Tibial nerve (tissue), 4 donors: Measurements from ENCODE around the gene PDE1C. TPM values are rescaled to one million over a fixed set of nuclear protein-coding genes. Genes with fewer than 3 reads are reported as not detected.

ENCODE experiments used
- DNase-seq, 2 donors: peaks; one replicate each; pipeline ENCODE4 v3.0.0-alpha.2; 2019; ENCODE audit warnings: low spot score in 2 of 2
- H3K27ac ChIP-seq, 4 donors: fragments of 200-600 bp; sonication (generic) in 3 of 4; one replicate each; pipeline ENCODE4 v1.5.1; 2017 to 2019; ENCODE audit warnings: mild to moderate bottlenecking in 1 of 4
- H3K27me3 ChIP-seq, 2 donors: fragments of 200-600 bp; sonication (generic) in 1 of 2; one replicate each; pipeline versions ENCODE4 v1.5.1 to v1.6.0; 2017 to 2019
- H3K36me3 ChIP-seq, 3 donors: fragments of 200-600 bp; sonication (generic); one replicate each; pipeline ENCODE4 v1.5.1; 2018 to 2019
- H3K4me1 ChIP-seq, 4 donors: fragments of 200-600 bp; sonication (generic) in 3 of 4; one replicate each; pipeline ENCODE4 v1.5.1; 2017 to 2019
- H3K4me3 ChIP-seq, 4 donors: fragments of 200-600 bp; sonication (generic) in 3 of 4; one replicate each; pipeline ENCODE4 v1.5.1; 2017 to 2019; ENCODE audit warnings: mild to moderate bottlenecking in 1 of 4, moderate library complexity in 1 of 4
- H3K9me3 ChIP-seq, 4 donors: fragments of 200-600 bp; sonication (generic) in 3 of 4; one replicate each; pipeline ENCODE4 v1.5.1; 2017 to 2019
- EP300 ChIP-seq, 2 donors: sonication (generic); formaldehyde crosslinking; IDR thresholded peaks; one replicate each; pipeline ENCODE4 v1.6.1; 2017; ENCODE audit warnings: antibody characterized with exemption in 2 of 2, mild to moderate bottlenecking in 1 of 2
- POLR2A ChIP-seq, 2 donors: fragments of 450-650 bp; IDR thresholded peaks; one replicate each; pipeline ENCODE4 v1.6.1; 2017; ENCODE audit warnings: antibody characterized with exemption in 2 of 2, mild to moderate bottlenecking in 2 of 2, moderate library complexity in 2 of 2
- WGBS, 2 donors: methylation state at CpG; one replicate each; pipeline ENCODE4 v1.1.5; 2018; 5-methylcytosine and 5-hydroxymethylcytosine counted together
- total RNA-seq, 4 donors: library from RNA; depleted of rRNA; stranded (reverse); fragments of >200 nt; gene quantifications; one replicate each; pipeline ENCODE4 v1.1.0, GENCODE V29; 2016
- TF ChIP-seq, protein P1 (sequence below), 5 experiments: fragments of 200-600 bp in 3 of 5; fragments of 450-650 bp in 2 of 5; sonication (generic) in 3 of 5; IDR thresholded peaks; one replicate each; pipeline ENCODE4 v1.5.1; 2016 to 2019; ENCODE audit warnings: antibody characterized with exemption in 5 of 5, mild to moderate bottlenecking in 3 of 5, moderate library complexity in 2 of 5

PDE1C gene
- total RNA-seq, 4 donors from 2014 or later: 10.6 to 31.8 (median 20.7) TPM

GRCh38 chr7:32108651-32109050 is 38.4 kb upstream of the PDE1C start:
- peaks cover 0 to 31% (median 11%) of the 10 kb centered on the region in 4 donors for H3K9me3 ChIP-seq
- H3K4me3 ChIP-seq: no peak overlapping the region
- no peaks in the 10 kb centered on the region for H3K4me1 ChIP-seq
- 78 to 83% methylated on average over 2 of the region's 2 CpGs for WGBS, 2 donors
- no peak overlapping the region for H3K27ac ChIP-seq
- H3K36me3 ChIP-seq: peaks cover 0 to 5% (median 0%) of the 10 kb centered on the region in 3 donors
- no peak for DNase-seq
- TF ChIP-seq, protein P1, sequence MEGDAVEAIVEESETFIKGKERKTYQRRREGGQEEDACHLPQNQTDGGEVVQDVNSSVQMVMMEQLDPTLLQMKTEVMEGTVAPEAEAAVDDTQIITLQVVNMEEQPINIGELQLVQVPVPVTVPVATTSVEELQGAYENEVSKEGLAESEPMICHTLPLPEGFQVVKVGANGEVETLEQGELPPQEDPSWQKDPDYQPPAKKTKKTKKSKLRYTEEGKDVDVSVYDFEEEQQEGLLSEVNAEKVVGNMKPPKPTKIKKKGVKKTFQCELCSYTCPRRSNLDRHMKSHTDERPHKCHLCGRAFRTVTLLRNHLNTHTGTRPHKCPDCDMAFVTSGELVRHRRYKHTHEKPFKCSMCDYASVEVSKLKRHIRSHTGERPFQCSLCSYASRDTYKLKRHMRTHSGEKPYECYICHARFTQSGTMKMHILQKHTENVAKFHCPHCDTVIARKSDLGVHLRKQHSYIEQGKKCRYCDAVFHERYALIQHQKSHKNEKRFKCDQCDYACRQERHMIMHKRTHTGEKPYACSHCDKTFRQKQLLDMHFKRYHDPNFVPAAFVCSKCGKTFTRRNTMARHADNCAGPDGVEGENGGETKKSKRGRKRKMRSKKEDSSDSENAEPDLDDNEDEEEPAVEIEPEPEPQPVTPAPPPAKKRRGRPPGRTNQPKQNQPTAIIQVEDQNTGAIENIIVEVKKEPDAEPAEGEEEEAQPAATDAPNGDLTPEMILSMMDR (IDR thresholded peaks at IDR 0.05): no peak
- TF ChIP-seq EP300 (IDR thresholded peaks at IDR 0.05) (no peak), POLR2A (IDR thresholded peaks at IDR 0.05) (no peak)
- H3K27me3 ChIP-seq: no peaks in the 10 kb centered on the region

GRCh38 chr7:32104766-32105165 is 34.6 kb upstream of the PDE1C start:
- Histone ChIP-seq H3K27ac (no peak overlapping the region), H3K4me3 (no peak overlapping the region), H3K36me3 (no peaks in the 10 kb centered on the region), H3K9me3 (peaks cover 0 to 12% (median 4%) of the 10 kb centered on the region in 4 donors), H3K27me3 (no peaks in the 10 kb centered on the region), H3K4me1 (no peaks in the 10 kb centered on the region)
- WGBS, 2 donors: 76 to 77% methylated on average over 2 of the region's 2 CpGs
- DNase-seq: no peak
- TF ChIP-seq POLR2A (IDR thresholded peaks at IDR 0.05) (no peak), EP300 (IDR thresholded peaks at IDR 0.05) (no peak)
- TF ChIP-seq, protein P1 (IDR thresholded peaks at IDR 0.05): no peak

DNA sequence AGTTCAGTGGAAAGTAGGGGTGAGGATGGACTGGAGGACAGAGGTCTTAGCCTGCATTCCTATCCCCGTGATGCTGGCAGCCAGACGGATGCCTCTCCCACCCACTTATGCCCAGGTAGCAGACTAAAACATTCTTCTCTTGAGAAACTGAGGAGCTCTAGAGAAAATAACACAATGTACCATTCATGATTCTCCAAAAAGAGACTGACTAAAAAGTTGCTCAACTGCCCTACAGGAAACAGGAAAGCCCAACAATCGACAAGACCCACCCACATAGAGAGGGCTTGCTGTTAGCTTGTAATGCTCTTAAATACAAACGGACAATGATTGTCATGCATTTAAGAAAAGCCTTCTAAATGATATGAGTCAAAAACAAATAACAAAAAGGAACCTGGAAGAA is 33.2 kb upstream of the PDE1C start:
- no peak overlapping the region for H3K4me3 ChIP-seq
- no peaks in the 10 kb centered on the region for H3K4me1 ChIP-seq
- no peak overlapping the region for H3K27ac ChIP-seq
- no peaks in the 10 kb centered on the region for H3K36me3 ChIP-seq
- DNase-seq: no peak
- H3K9me3 ChIP-seq: peaks cover 0 to 9% (median 3%) of the 10 kb centered on the region in 4 donors
- H3K27me3 ChIP-seq: no peaks in the 10 kb centered on the region
- WGBS, 2 donors: 47 to 49% methylated on average over 4 of the region's 4 CpGs
- no peak for TF ChIP-seq POLR2A (IDR thresholded peaks at IDR 0.05)
- TF ChIP-seq, protein P1 (IDR thresholded peaks at IDR 0.05): no peak
- TF ChIP-seq EP300 (IDR thresholded peaks at IDR 0.05): no peak

DNA sequence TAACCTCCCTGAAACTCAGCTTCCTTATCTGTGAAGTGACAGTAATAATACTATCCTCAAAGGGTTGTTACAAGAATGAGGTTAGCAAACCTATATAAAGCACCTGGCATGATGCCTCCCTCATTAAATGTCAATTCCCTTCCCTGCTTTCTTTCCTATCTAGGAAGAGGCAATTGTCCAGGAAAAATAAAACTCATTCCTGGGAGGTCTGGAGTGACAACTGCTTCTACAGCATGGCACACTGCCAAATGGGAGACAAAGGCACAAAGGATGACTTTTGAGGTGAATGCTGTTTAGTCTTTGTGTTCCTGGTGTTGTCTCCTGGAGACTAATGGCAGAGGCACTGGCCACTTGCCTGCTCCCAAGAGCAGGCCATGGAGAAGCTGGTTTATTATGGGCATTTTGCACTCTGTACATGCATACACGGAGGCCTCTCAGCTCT is 32.2 kb upstream of the PDE1C start:
- Histone ChIP-seq H3K4me3 (no peak overlapping the region), H3K9me3 (peaks cover 0 to 4% (median 1%) of the 10 kb centered on the region in 4 donors), H3K4me1 (no peaks in the 10 kb centered on the region), H3K27ac (no peak overlapping the region), H3K27me3 (no peaks in the 10 kb centered on the region), H3K36me3 (no peaks in the 10 kb centered on the region)
- TF ChIP-seq EP300 (IDR thresholded peaks at IDR 0.05) (no peak), POLR2A (IDR thresholded peaks at IDR 0.05) (no peak)
- no peak for DNase-seq
- 73 to 75% methylated on average over 1 of the region's 1 CpG for WGBS, 2 donors

DNA sequence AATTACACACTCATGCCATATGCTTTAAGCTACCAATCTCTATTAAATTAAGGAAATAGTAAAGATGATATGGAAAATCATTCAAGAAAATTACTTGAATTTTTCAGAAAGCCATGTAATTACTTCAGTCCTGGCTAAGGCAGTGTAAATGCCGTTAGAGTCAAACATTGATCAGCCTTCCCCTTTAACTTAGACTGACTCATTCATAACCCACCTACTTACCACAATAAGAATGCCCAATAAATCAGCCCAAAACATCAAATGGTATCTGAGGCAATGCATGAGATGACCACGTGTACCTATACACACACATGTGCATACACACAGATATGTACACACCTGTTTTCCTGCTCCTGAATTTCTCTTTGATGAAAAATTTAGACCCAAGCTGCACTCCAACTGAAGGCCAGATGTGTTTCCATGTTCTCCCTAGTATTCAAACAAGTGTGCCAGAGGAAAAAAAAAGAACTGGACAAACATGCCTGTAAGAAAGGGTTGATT is 30.2 kb upstream of the PDE1C start:
- Histone ChIP-seq H3K36me3 (no peaks in the 10 kb centered on the region), H3K9me3 (no peaks in the 10 kb centered on the region), H3K27ac (no peak overlapping the region), H3K4me1 (no peaks in the 10 kb centered on the region), H3K27me3 (no peaks in the 10 kb centered on the region), H3K4me3 (no peak overlapping the region)
- DNase-seq: no peak
- TF ChIP-seq POLR2A (IDR thresholded peaks at IDR 0.05) (no peak), EP300 (IDR thresholded peaks at IDR 0.05) (no peak)
- TF ChIP-seq, protein P1 (IDR thresholded peaks at IDR 0.05): no peak
- WGBS, 2 donors: 83 to 88% methylated on average over 2 of the region's 2 CpGs
